H1 (cell line): Measurements from ENCODE around the gene CHCHD3. TPM values are rescaled to one million over a fixed set of nuclear protein-coding genes. Genes with fewer than 3 reads are reported as not detected.

Experiments used
- CTCF ChIA-PET: fragments of 300-600 bp; sonication (Branson Sonifier 250); formaldehyde crosslinking; loops from one replicate; lab custom pipeline; 2021; ENCODE audit not compliant: partially characterized antibody; lab: Charles Lee
- POLR2A ChIA-PET: fragments of 300-600 bp; sonication (Branson Sonifier 250); formaldehyde crosslinking; loops from one replicate; lab custom pipeline; 2021; ENCODE audit warnings: inconsistent platforms; ENCODE audit not compliant: partially characterized antibody; lab: Charles Lee
- DNase-seq, 2 experiments: peaks; one replicate each; pipeline versions ENCODE4 v3.0.0 to v3.0.0-alpha.2; 2010 to 2022; ENCODE audit warnings: low spot score in 2 of 2, low read depth in 1 of 2, mixed read lengths in 1 of 2
- FAIRE-seq: peaks from 2 replicates; lab custom pipeline; 2011; peaks lifted over from hg19 to GRCh38; lab: Jason Lieb, UNC
- H2AFZ ChIP-seq: 2 replicates; pipeline ENCODE4 v1.8.1; 2012; ENCODE audit warnings: low read length, inconsistent platforms
- H2AK5ac ChIP-seq: 2 replicates; pipeline ENCODE4 v1.6.1; 2013; ENCODE audit warnings: low read depth, low read length
- H2BK120ac ChIP-seq: replicated peaks from 2 replicates; pipeline ENCODE3; 2013; ENCODE audit warnings: low read depth, low read length, inconsistent platforms
- H2BK12ac ChIP-seq: 2 replicates; pipeline ENCODE4 v1.6.1; 2013; ENCODE audit warnings: low read depth, low read length
- H2BK15ac ChIP-seq: 2 replicates; pipeline ENCODE4 v1.6.1; 2013; ENCODE audit warnings: low read length
- H2BK20ac ChIP-seq: 2 replicates; pipeline ENCODE4 v1.6.1; 2013; ENCODE audit warnings: low read length
- H2BK5ac ChIP-seq: 2 replicates; pipeline ENCODE4 v1.6.1; 2013; ENCODE audit warnings: low read depth, low read length
- H3K14ac ChIP-seq: 2 replicates; pipeline ENCODE4 v1.6.1; 2013; ENCODE audit warnings: inconsistent platforms; ENCODE audit not compliant: insufficient read length
- H3K18ac ChIP-seq: 2 replicates; pipeline ENCODE4 v1.6.1; 2013; ENCODE audit warnings: low read length; ENCODE audit errors: extremely low read depth
- H3K23ac ChIP-seq: 2 replicates; pipeline ENCODE4 v1.6.1; 2013; ENCODE audit warnings: inconsistent platforms; ENCODE audit not compliant: insufficient read length
- H3K23me2 ChIP-seq: 2 replicates; pipeline ENCODE4 v1.6.1; 2013; ENCODE audit warnings: low read depth, low read length
- H3K27ac ChIP-seq: 2 replicates; pipeline ENCODE4 v1.6.1; 2011; ENCODE audit warnings: low read depth, low read length, inconsistent platforms
- H3K27me3 ChIP-seq, 4 experiments: replicated peaks in 1 of 4; 1 replicate in 1 of 4; 2 replicates in 3 of 4; pipeline versions ENCODE4 v1.6.1 to v1.8.1; 2011 to 2013; ENCODE audit warnings: low read length in 3 of 4, mild to moderate bottlenecking in 3 of 4, inconsistent platforms in 2 of 4, mixed read lengths in 2 of 4, moderate library complexity in 1 of 4; ENCODE audit not compliant: control insufficient read depth in 3 of 4, insufficient read depth in 3 of 4; ENCODE audit errors: extremely low read depth in 1 of 4
- H3K36me3 ChIP-seq, 4 experiments: 2 replicates each; pipeline versions ENCODE4 v1.6.1 to v1.8.1; 2011 to 2013; ENCODE audit warnings: mild to moderate bottlenecking in 4 of 4, low read length in 3 of 4, moderate library complexity in 2 of 4, control low read depth in 1 of 4, inconsistent platforms in 1 of 4; ENCODE audit not compliant: insufficient read depth in 4 of 4, control insufficient read depth in 2 of 4
- H3K4ac ChIP-seq: replicated peaks from 2 replicates; pipeline ENCODE3; 2013; ENCODE audit warnings: low read length, low read depth, mixed read lengths, inconsistent platforms; ENCODE audit not compliant: insufficient read length
- H3K4me1 ChIP-seq, 4 experiments: replicated peaks in 1 of 4; 1 replicate in 1 of 4; 2 replicates in 3 of 4; pipeline versions ENCODE4 v1.6.1 to v1.8.1; 2011 to 2013; ENCODE audit warnings: low read length in 3 of 4, inconsistent platforms in 2 of 4, mixed read lengths in 1 of 4; ENCODE audit not compliant: insufficient read depth in 4 of 4, control insufficient read depth in 3 of 4
- H3K4me2 ChIP-seq, 2 experiments: 2 replicates each; pipeline versions ENCODE4 v1.6.1 to v1.8.1; 2011 to 2013; ENCODE audit warnings: low read depth in 2 of 2, low read length in 2 of 2, control low read depth in 1 of 2, inconsistent platforms in 1 of 2, mild to moderate bottlenecking in 1 of 2; ENCODE audit not compliant: insufficient read depth in 1 of 2
- H3K4me3 ChIP-seq, 4 experiments: fragments of 200-600, 300-600 bp in 1 of 4; sonication (generic), shearing (Covaris generic), sonication (Bioruptor Twin) in 1 of 4; 2 replicates each; pipeline versions ENCODE4 v1.5.1 to v1.8.1; 2011 to 2016; ENCODE audit warnings: low read length in 4 of 4, low read depth in 3 of 4, control low read depth in 2 of 4, inconsistent platforms in 2 of 4, mild to moderate bottlenecking in 2 of 4, mixed read lengths in 1 of 4, moderate library complexity in 1 of 4; ENCODE audit not compliant: insufficient read depth in 2 of 4; ENCODE audit errors: extremely low read depth in 1 of 4
- H3K56ac ChIP-seq: replicated peaks from 2 replicates; pipeline ENCODE3; 2013; ENCODE audit warnings: low read depth, mild to moderate bottlenecking, mixed read lengths, low read length, inconsistent platforms; ENCODE audit not compliant: insufficient read length
- H3K79me1 ChIP-seq: 2 replicates; pipeline ENCODE4 v1.6.1; 2013; ENCODE audit warnings: low read depth, low read length, control low read depth
- H3K79me2 ChIP-seq, 2 experiments: 2 replicates each; pipeline versions ENCODE4 v1.6.1 to v1.8.1; 2012 to 2013; ENCODE audit warnings: low read length in 2 of 2, mild to moderate bottlenecking in 2 of 2, inconsistent platforms in 1 of 2; ENCODE audit not compliant: insufficient read depth in 2 of 2, control insufficient read depth in 1 of 2
- H3K9ac ChIP-seq, 4 experiments: replicated peaks in 1 of 4; 1 replicate in 1 of 4; 2 replicates in 3 of 4; pipeline versions ENCODE4 v1.6.1 to v1.8.1; 2011 to 2013; ENCODE audit warnings: low read depth in 3 of 4, low read length in 3 of 4, control low read depth in 2 of 4, mild to moderate bottlenecking in 2 of 4, moderate library complexity in 2 of 4, inconsistent platforms in 1 of 4; ENCODE audit errors: extremely low read depth in 1 of 4
- H3K9me3 ChIP-seq, 2 experiments: 2 replicates each; pipeline versions ENCODE4 v1.6.1 to v1.8.1; 2012 to 2013; ENCODE audit warnings: mild to moderate bottlenecking in 2 of 2, moderate library complexity in 2 of 2, control low read depth in 1 of 2, inconsistent platforms in 1 of 2, low read depth in 1 of 2, low read length in 1 of 2, mixed read lengths in 1 of 2; ENCODE audit not compliant: insufficient read depth in 2 of 2
- H4K20me1 ChIP-seq, 2 experiments: replicated peaks in 1 of 2; 2 replicates each; pipeline versions ENCODE3 to v1.8.1; 2011 to 2013; ENCODE audit warnings: inconsistent platforms in 2 of 2, low read length in 2 of 2, mild to moderate bottlenecking in 1 of 2; ENCODE audit not compliant: insufficient read depth in 2 of 2, control insufficient read depth in 1 of 2
- H4K5ac ChIP-seq: 2 replicates; pipeline ENCODE4 v1.6.1; 2013; ENCODE audit warnings: low read length, low read depth, mixed read lengths, inconsistent platforms; ENCODE audit not compliant: insufficient read length
- H4K8ac ChIP-seq: 2 replicates; pipeline ENCODE4 v1.8.0; 2013; ENCODE audit warnings: mild to moderate bottlenecking, moderate library complexity, low read length, inconsistent platforms; ENCODE audit not compliant: insufficient read depth; ENCODE audit errors: extremely low read depth
- H4K91ac ChIP-seq: replicated peaks from 2 replicates; pipeline ENCODE3; 2013; ENCODE audit warnings: low read length, mixed read lengths, inconsistent platforms; ENCODE audit not compliant: insufficient read length
- ASH2L ChIP-seq: fragments of 200-600, 300-600 bp; sonication (generic); IDR thresholded peaks from one replicate; pipeline ENCODE4 v1.7.1; 2017; ENCODE audit warnings: low read length
- BRCA1 ChIP-seq: IDR thresholded peaks from 2 replicates; pipeline ENCODE4 v1.6.1; 2012; ENCODE audit warnings: low read depth, low read length, improper control_type of control experiment
- CHD1 ChIP-seq: IDR thresholded peaks from 2 replicates; pipeline ENCODE4 v1.6.1; 2012; ENCODE audit warnings: low read depth, low read length, improper control_type of control experiment
- CTBP2 ChIP-seq: IDR thresholded peaks from 2 replicates; pipeline ENCODE4 v1.7.0; 2011; ENCODE audit warnings: borderline replicate concordance, mild to moderate bottlenecking, moderate library complexity, mixed read lengths, low read length; ENCODE audit not compliant: insufficient read depth, insufficient read length
- EP300 ChIP-seq, 2 experiments: IDR thresholded peaks; 1 replicate in 1 of 2; 2 replicates in 1 of 2; pipeline ENCODE4 v1.6.1; 2011 to 2012; ENCODE audit warnings: low read depth in 2 of 2, low read length in 2 of 2, mild to moderate bottlenecking in 2 of 2, borderline replicate concordance in 1 of 2, inconsistent platforms in 1 of 2, moderate library complexity in 1 of 2
- JUN ChIP-seq: IDR thresholded peaks from 2 replicates; pipeline ENCODE4 v1.6.1; 2011; ENCODE audit warnings: low read depth, mild to moderate bottlenecking, improper control_type of control experiment, low read length
- NANOG ChIP-seq: IDR thresholded peaks from 2 replicates; pipeline ENCODE4 v1.6.1; 2011; ENCODE audit warnings: low read length, low read depth, mild to moderate bottlenecking, inconsistent platforms; ENCODE audit not compliant: insufficient read depth, poor library complexity, severe bottlenecking
- RFX5 ChIP-seq: IDR thresholded peaks from 2 replicates; pipeline ENCODE4 v1.6.1; 2011; ENCODE audit warnings: low read depth, low read length, improper control_type of control experiment, borderline replicate concordance
- SP2 ChIP-seq: IDR thresholded peaks from 2 replicates; pipeline ENCODE4 v1.6.1; 2012; ENCODE audit warnings: mild to moderate bottlenecking, low read length, inconsistent platforms
- TAF1 ChIP-seq: IDR thresholded peaks from 2 replicates; pipeline ENCODE4 v1.6.1; 2011; ENCODE audit warnings: mild to moderate bottlenecking, low read depth, low read length
- WGBS, 2 experiments: shearing (Covaris generic) in 1 of 2; methylation state at CpG; one replicate each; pipeline versions ENCODE4 v1.1.6 to v1.1.7; 2013 to 2015; ENCODE audit warnings: low lambda C conversion rate in 2 of 2, mixed read lengths in 2 of 2, inconsistent platforms in 1 of 2, low coverage in 1 of 2, missing lambda C conversion rate in 1 of 2; ENCODE audit not compliant: insufficient replicate concordance in 2 of 2, insufficient coverage in 1 of 2, insufficient read length in 1 of 2; ENCODE audit errors: extremely low coverage in 1 of 2, missing lambda C conversion rate in 1 of 2; 5-methylcytosine and 5-hydroxymethylcytosine counted together
- polyA plus RNA-seq, 7 experiments: library from polyadenylated mRNA; depleted of rRNA in 3 of 7; stranded (reverse) in 5 of 7; unstranded in 2 of 7; fragments of >200 nt in 5 of 7; fragments of 200-250 nt in 2 of 7; gene quantifications; 1 replicate in 5 of 7; 2 replicates in 1 of 7; 4 replicates in 1 of 7; pipeline versions ENCODE4 v1.2.1 to v1.2.3, GENCODE V29; 2011 to 2013; ENCODE audit warnings: missing spikeins in 2 of 7, mixed read lengths in 2 of 7
- total RNA-seq: library from RNA; stranded (reverse); fragmentation: NEBNext Ultra II Directional; extraction: Animal tissue kit (Norgen Biotek cat#: 25700); gene quantifications from 2 replicates; pipeline ENCODE4 v1.2.1, GENCODE V29; 2021
- TF ChIP-seq, protein P1 (sequence below), 3 experiments: IDR thresholded peaks; 1 replicate in 2 of 3; 2 replicates in 1 of 3; pipeline versions ENCODE4 v1.5.1 to v1.6.1; 2011; ENCODE audit warnings: low read length in 3 of 3, mild to moderate bottlenecking in 3 of 3, inconsistent platforms in 2 of 3, low read depth in 1 of 3, moderate library complexity in 1 of 3; ENCODE audit not compliant: insufficient read depth in 1 of 3; ENCODE audit errors: control extremely low read depth in 1 of 3

Gene CHCHD3
- total and polyA plus RNA-seq, 2 of the 8 experiments (the other 6 are each of a cell fraction or from before 2014, with no cell fraction given) = 42.9 to 137 TPM

DNA sequence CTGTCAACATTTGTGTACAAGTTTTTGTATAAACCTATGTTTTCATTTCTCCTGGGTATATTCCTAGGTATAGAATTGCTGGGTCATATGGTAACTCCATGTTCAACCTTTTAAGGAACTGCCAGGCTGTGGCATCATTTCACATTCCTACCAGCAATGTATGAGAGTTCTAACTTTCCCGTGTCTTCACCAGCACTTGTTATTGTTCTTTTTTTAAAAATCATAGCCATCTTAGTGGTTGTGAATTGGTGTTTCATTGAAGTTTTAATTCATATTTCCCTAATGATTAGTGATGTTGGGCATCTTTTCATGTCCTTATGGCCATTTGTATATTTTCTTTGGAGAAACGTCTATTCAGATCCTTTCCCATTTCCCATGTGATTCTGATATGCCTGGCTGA, 312.6 kb downstream of the CHCHD3 start:
- FAIRE-seq (no peak), DNase-seq (no peak)
- 94% methylated on average over 2 of the region's 2 CpGs; no CpG with 5 or more reads in 1 of the 2 experiments for WGBS, 2 experiments
- POLR2A ChIA-PET = interaction anchor here (0.6 kb wide), 1 partner anchor 448 kb away, joined by 3 read pairs; no protein-coding TSS in a partner anchor
- Histone ChIP-seq H3K18ac (no peak overlapping the region), H2AFZ (no peak overlapping the region), H2BK120ac (no peak overlapping the region), H3K9ac (no peak overlapping the region), H3K4me2 (no peak overlapping the region), H3K4ac (no peak overlapping the region), H4K91ac (no peak overlapping the region), H4K20me1 (no peaks in the 10 kb centered on the region), H2BK20ac (no peak overlapping the region), H2AK5ac (no peak overlapping the region), H4K8ac (no peak overlapping the region), H3K4me1 (peaks cover 0 to 4% (median 2%) of the 10 kb centered on the region in 4 experiments; a peak in 2 of 7 replicates), H2BK5ac (no peak overlapping the region), H3K4me3 (no peak overlapping the region), H3K56ac (no peak overlapping the region), H2BK12ac (no peak overlapping the region), H3K36me3 (no peaks in the 10 kb centered on the region), H3K23me2 (no peaks in the 10 kb centered on the region; the same call in 1 of the 2 replicates), H4K5ac (no peak overlapping the region), H3K27me3 (no peaks in the 10 kb centered on the region), H3K23ac (no peak overlapping the region), H3K79me1 (no peaks in the 10 kb centered on the region), H3K79me2 (no peaks in the 10 kb centered on the region), H3K14ac (no peak overlapping the region), H3K27ac (no peak overlapping the region), H3K9me3 (peaks cover 0 to 3% of the 10 kb centered on the region in 2 experiments; a peak in 1 of 4 replicates), H2BK15ac (no peak overlapping the region)
- CTCF ChIA-PET = interaction anchor here (1.0 to 1.2 kb wide), 2 partner anchors 24 to 59 kb away, joined by 3 to 4 read pairs; no protein-coding TSS in a partner anchor
- TF ChIP-seq, protein P1, sequence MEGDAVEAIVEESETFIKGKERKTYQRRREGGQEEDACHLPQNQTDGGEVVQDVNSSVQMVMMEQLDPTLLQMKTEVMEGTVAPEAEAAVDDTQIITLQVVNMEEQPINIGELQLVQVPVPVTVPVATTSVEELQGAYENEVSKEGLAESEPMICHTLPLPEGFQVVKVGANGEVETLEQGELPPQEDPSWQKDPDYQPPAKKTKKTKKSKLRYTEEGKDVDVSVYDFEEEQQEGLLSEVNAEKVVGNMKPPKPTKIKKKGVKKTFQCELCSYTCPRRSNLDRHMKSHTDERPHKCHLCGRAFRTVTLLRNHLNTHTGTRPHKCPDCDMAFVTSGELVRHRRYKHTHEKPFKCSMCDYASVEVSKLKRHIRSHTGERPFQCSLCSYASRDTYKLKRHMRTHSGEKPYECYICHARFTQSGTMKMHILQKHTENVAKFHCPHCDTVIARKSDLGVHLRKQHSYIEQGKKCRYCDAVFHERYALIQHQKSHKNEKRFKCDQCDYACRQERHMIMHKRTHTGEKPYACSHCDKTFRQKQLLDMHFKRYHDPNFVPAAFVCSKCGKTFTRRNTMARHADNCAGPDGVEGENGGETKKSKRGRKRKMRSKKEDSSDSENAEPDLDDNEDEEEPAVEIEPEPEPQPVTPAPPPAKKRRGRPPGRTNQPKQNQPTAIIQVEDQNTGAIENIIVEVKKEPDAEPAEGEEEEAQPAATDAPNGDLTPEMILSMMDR (IDR thresholded peaks at IDR 0.05; ENCODE audit: control extremely low read depth in 1 of 3, insufficient read depth in 1 of 3, low read depth in 1 of 3, low read length in 3 of 3) = no peak
- TF ChIP-seq SP2 (no peak), JUN (no peak), BRCA1 (no peak), NANOG (no peak), EP300 (IDR thresholded peaks at IDR 0.05; ENCODE audit: borderline replicate concordance in 1 of 2, low read depth in 2 of 2, low read length in 2 of 2) (no peak), CTBP2 (no peak), CHD1 (no peak), TAF1 (no peak), ASH2L (no peak), RFX5 (no peak)
